Epithelial cell of esophagus (primary cell): ENCODE data around the gene FOXA2.

ENCODE experiments used
- DNase-seq: peaks from one replicate; pipeline ENCODE4 v3.0.0; 2010; ENCODE audit warnings: low read depth
- H3K4me3 ChIP-seq: 2 replicates; pipeline ENCODE4 v1.5.1; 2011; ENCODE audit warnings: mild to moderate bottlenecking, low read length, control low read depth
- CTCF ChIP-seq: IDR thresholded peaks from 2 replicates; pipeline ENCODE4 v1.5.1; 2011; ENCODE audit warnings: low read depth, mild to moderate bottlenecking, low read length, control low read depth, inconsistent platforms; ENCODE audit not compliant: insufficient read depth; ENCODE audit errors: missing control alignments

The FOXA2 gene

GRCh38 chr20:22619806-22620205 lies 35.4 kb upstream of the FOXA2 start:
- no peak for DNase-seq
- no peak overlapping the region for H3K4me3 ChIP-seq
- no peak for TF ChIP-seq CTCF

GRCh38 chr20:22619272-22619671 lies 34.9 kb upstream of the FOXA2 start:
- H3K4me3 ChIP-seq = no peak overlapping the region
- DNase-seq = peak; percentile 66
- no peak for TF ChIP-seq CTCF

- no peak for TF ChIP-seq CTCF
- peak; percentile 90 for DNase-seq
- H3K4me3 ChIP-seq = no peak overlapping the region
Measured at GRCh38 chr20:22617160-22617559, 32.8 kb upstream of the FOXA2 start.

- no peak overlapping the region for H3K4me3 ChIP-seq
- no peak for TF ChIP-seq CTCF
Measured at GRCh38 chr20:22616551-22616950, 32.2 kb upstream of the FOXA2 start.

GRCh38 chr20:22615425-22615824 lies 31.1 kb upstream of the FOXA2 start:
- no peak overlapping the region for H3K4me3 ChIP-seq
- TF ChIP-seq CTCF = no peak
- no peak for DNase-seq

More at GRCh38 chr20:22616551-22616950, 32.2 kb upstream of the FOXA2 start:
- peak; percentile 58 for DNase-seq

GRCh38 chr20:22611636-22612035 lies 27.3 kb upstream of the FOXA2 start:
- no peak overlapping the region for H3K4me3 ChIP-seq
- TF ChIP-seq CTCF = no peak
- no peak for DNase-seq

- DNase-seq = no peak
- no peak for TF ChIP-seq CTCF
- no peak overlapping the region for H3K4me3 ChIP-seq
Measured at GRCh38 chr20:22607695-22608094, 23.3 kb upstream of the FOXA2 start.
